Activated CD4-positive, alpha-beta T cell treated with anti-CD3 and anti-CD28 coated beads, Interleukin-2, amount 50 U/mL, for 48 hours (primary cell): ENCODE measurements around the gene MEAK7.
"Not testable (repeated sequence)": the region's sequence is repeated elsewhere in the genome, so short reads cannot be mapped to it uniquely, and the experiment has no call there.

ENCODE experiments used
- DNase-seq, 2 experiments: peaks; one replicate each; pipeline ENCODE4 v3.0.0-alpha.2; 2020

The MEAK7 gene

GRCh38 chr16:84532855-84533486, 28.5 kb upstream of the MEAK7 start:
- DNase-seq, result no peak

DNA sequence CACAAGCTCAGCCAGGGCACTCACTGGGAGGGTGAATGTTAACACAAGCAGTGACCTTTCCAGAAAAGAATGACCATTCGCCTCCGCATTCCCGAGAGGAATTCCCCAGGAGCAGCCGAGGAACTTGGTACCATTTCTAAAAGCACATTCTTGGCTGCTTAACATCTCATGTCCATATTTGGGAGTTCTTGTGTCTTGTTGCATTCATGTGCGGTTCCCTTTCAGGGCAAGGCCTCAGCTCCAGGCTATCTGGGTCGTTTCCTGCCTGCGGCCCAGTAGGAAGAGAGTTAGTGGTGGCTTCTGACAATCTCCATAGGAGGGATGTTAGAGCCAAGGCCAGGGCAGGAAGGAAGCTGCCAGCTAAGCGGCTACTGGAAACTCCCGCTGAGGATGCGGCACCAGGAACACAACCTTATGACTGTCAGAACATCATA, 27.8 kb upstream of the MEAK7 start:
- DNase-seq, result no peak

GRCh38 chr16:84531671-84532111, 27.2 kb upstream of the MEAK7 start:
- DNase-seq, result no peak

- no peak for DNase-seq
Measured at GRCh38 chr16:84530590-84530989, 26.1 kb upstream of the MEAK7 start.

DNA sequence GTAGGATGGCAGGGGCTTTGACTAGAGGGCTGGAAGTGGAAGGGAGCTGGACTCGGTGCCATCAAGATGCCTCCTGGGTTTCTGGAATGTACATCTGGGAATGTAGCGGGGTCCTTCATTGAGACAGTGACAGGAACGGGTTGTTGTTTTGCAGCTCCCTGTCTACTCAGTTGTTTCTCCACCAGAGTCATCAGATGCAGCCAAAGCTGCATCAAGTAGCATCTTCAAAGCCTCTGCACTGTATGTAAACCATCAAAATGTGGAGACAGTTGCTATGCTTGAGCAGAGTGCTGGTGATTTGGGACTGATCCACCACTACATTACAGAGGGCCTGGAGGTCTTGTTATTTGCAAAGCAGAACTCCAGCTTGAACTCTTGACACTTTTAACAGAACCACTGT, 25.1 kb upstream of the MEAK7 start:
- DNase-seq, result no peak

- DNase-seq, result no peak
Measured at GRCh38 chr16:84528322-84528721, 23.9 kb upstream of the MEAK7 start.

GRCh38 chr16:84527532-84528269, 23.2 kb upstream of the MEAK7 start:
- no peak for DNase-seq

DNA sequence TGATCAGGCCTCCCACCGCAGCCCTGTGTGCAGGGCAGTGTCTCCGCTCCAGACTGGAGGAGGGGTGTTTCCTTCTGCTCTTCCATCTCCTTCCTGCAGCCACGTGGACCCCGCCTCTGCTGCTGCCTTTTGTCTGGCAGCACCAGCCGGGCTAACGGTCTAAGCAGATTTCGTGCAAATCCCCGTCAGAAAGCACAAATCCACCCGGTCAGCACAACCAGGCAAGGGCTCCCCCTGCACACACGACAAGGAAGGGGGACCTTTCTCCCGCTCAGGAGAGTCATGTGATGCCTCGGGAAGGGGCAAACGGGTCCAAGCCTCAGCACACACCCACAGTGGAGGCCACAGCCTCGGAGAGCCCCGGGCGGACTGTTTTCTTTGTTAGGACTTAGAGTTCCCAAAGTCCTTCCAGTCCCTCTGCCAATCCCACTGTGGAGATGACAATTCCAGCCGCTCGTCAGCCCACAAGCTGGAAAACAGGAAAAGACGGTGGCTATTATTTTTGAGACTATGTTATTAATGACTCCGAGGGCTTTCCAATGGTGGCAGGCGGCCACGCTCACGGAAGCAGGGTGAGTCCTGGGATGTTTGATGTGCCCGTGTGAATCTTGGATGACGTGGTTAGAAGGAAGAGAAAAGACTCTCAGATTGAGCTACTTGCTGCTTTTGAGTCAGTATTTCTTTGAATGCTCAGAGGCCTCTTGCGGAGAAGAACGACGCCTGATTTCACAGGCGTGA, 22.5 kb upstream of the MEAK7 start:
- DNase-seq, result no peak

GRCh38 chr16:84524941-84525581, 20.6 kb upstream of the MEAK7 start:
- DNase-seq, result not testable (repeated sequence)

- no peak for DNase-seq
Measured at GRCh38 chr16:84524346-84524920, 20.0 kb upstream of the MEAK7 start.

GRCh38 chr16:84521497-84521770, 17.0 kb upstream of the MEAK7 start:
- no peak for DNase-seq

- DNase-seq, result no peak
Measured at GRCh38 chr16:84520725-84521496, 16.5 kb upstream of the MEAK7 start.

DNA sequence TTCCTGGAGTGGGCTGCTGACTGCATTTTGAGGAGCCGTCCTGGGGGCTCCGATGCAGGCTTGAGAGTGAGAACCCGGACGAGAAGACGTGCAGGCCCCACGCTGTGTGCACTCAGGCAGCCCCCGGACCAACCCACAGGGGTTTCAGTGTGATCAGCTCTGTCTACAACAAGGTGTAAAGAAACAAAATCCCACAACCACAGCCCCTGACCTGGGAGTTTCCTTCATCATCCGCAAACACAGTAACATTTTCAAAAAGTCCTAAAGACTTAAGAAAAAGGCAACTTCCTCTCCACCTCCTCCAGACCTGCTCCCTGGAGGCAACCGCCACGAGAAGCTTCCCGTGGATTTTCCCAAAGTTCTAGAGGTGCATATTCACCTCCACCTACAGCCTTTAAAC, 15.4 kb upstream of the MEAK7 start:
- DNase-seq, result peak in 1 of 2 experiments; percentile 18

GRCh38 chr16:84518804-84519341, 14.4 kb upstream of the MEAK7 start:
- peak; percentile 43 to 53 for DNase-seq

GRCh38 chr16:84518220-84518619, 13.8 kb upstream of the MEAK7 start:
- DNase-seq, result not testable (repeated sequence)

DNA sequence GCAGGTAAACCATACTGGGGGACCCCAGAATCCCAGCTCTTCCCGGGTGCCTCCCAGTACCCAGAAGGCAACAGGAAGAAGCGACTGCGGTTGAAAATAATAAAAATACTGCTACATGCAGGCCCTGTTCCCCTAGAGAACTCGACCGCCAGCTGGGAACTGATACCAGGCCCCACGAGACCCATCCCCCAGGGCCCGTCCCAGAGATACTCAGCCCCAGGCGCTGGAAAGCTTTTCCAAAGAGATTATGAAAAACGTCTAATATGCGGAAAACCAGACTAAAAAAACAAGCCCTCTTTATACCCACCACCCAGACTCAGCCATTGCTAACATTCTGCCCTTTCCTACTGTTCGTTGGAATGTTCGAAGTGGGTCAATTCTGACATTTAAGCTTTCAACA, 12.9 kb upstream of the MEAK7 start:
- no peak for DNase-seq

DNA sequence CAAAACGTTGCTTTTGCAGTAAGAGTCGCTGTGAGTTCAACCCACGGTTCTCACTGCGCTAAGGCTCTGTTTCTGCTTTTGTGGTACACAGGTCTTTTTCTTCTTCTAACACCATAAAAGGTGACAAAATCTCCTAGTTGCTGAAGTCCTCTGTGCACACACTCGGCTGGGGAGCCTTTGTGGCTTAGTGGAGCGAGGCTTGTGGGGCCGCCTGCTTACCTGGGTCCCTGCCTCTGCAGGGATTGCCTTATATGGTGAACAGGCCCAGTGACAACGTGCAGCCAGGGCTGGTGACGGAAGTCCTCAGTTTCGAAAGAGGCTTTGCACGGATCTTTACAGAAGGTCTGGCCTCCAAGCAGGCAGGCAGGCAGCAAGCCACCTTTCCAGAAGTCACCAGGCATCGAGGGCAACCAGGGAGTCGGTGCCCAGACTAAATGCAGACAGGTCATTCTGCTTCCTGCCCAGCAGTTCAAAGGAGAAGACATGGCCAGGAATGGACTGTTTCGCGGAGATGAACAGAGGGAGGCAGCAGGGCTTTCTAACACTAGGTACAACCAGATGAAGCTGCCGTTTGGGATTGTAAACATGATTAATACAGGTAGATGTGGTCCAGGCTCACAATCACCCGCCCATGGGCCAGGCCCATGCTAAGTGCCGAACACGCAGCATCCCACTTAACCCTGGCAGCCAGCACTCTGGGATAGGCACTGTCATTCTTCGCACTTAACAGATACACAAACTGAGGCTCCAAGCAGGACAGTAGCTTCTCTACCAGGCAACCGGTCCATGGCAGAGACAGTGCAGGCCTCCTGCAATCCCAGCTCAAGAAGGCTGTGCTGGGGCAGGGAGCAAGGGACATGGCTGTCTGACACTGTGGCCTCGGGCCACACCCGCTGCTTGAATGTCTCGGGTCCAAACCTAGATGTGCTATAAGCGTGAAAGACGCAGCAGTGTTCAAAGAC, 10.7 kb upstream of the MEAK7 start:
- DNase-seq, result peak; percentile 80 to 86

GRCh38 chr16:84514295-84514873, 9.9 kb upstream of the MEAK7 start:
- DNase-seq, result no peak

DNA sequence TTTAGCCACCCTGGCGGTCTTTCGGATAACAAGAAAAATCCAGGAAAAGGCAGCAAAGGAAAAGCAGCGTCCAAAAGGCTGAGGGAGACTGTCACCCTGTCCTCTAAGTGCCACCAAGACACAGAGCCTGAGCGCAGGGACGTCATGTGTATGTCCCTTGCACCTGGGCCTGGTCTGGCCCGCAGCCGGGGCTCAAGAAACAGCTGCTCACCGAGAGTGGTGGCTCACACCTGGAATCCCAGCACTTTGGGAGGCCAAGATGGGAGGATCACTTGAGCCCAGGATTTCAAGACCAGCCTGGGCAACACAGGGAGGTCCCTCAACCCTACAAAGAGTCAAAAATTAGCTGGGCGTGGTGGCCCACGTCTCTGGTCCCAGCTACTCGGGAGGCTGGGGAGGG, 9.2 kb upstream of the MEAK7 start:
- DNase-seq, result no peak

GRCh38 chr16:84513123-84513522, 8.7 kb upstream of the MEAK7 start:
- DNase-seq, result no peak

- no peak for DNase-seq
Measured at GRCh38 chr16:84511831-84512230, 7.4 kb upstream of the MEAK7 start.
